AG04450 (cell line): ENCODE measurements around the gene PARP16. TPM values are rescaled to one million over a fixed set of nuclear protein-coding genes. Genes with fewer than 3 reads are reported as not detected.

Experiments
- CTCF ChIA-PET: fragments of 300-600, 350-600 bp; formaldehyde crosslinking; extraction: SDS; loops from one replicate; lab custom pipeline; 2022; ENCODE audit warnings: antibody characterized with exemption, inconsistent platforms; lab: Charles Lee
- POLR2A ChIA-PET: fragments of 350-600 bp; formaldehyde crosslinking; extraction: SDS; loops from one replicate; lab custom pipeline; 2021; ENCODE audit warnings: antibody characterized with exemption, inconsistent platforms; lab: Yijun Ruan, JAX
- DNase-seq: peaks from one replicate; pipeline ENCODE4 v3.0.0-alpha.2; 2011; ENCODE audit warnings: low read depth, low spot score
- H3K27ac ChIP-seq: one replicate; pipeline ENCODE4 v1.5.1; 2012; ENCODE audit warnings: low read depth, low read length, control low read depth
- H3K27me3 ChIP-seq: one replicate; pipeline ENCODE4 v1.6.0; 2012; ENCODE audit warnings: low read length; ENCODE audit not compliant: control insufficient read depth, insufficient read depth
- H3K4me3 ChIP-seq: 2 replicates; pipeline ENCODE4 v1.5.1; 2011; ENCODE audit warnings: mild to moderate bottlenecking, low read depth, low read length, control low read depth
- H3K9me3 ChIP-seq: 2 replicates; pipeline ENCODE4 v1.5.1; 2012; ENCODE audit warnings: low read length; ENCODE audit not compliant: control insufficient read depth, insufficient read depth
- CTCF ChIP-seq: IDR thresholded peaks from 2 replicates; pipeline ENCODE4 v1.5.1; 2011; ENCODE audit warnings: low read depth, low read length, control low read depth, inconsistent platforms
- polyA plus RNA-seq: library from polyadenylated mRNA; depleted of rRNA; stranded (reverse); fragments of >200 nt; gene quantifications from 2 replicates; pipeline ENCODE4 v1.2.3, GENCODE V29; 2011

Gene PARP16
- polyA plus RNA-seq, 1 experiment = 5.3 TPM

DNA sequence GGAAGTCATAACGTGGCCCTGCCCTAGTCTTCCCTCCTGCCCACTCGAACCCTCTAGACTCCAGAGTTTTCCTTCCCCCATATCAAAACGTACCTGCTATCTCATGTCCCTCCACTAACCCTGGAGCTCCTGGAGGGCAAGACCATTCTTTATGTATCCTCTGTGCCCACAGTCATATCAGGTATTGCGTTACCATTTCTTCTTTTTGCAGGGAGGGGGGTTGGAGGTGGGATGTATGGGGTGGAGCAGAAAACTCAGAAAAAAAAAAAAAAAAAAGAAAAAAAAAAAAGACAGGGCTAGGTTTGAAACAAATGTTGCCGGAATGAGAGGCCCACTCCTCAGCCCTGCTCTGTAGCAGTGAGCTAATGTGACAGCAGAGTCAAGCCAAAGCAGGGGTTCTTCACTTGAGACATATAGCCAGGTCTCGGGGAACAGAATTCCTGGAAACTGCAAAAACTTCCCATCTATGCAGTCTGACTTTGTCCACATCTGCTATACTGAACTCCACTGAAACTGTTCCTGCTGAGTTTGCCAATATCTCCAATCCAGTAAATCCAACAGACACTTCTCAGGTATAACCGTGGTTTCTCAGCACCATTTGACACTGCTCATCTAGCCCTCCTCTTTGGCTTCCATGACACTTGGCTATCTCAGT lies 31.1 kb downstream of the PARP16 start:
- ChIA-PET POLR2A (no interaction called here), CTCF (interaction anchor here (1.3 to 1.7 kb wide), 2 partner anchors 16 to 1243 kb away, joined by 3 to 8 read pairs; no protein-coding TSS in a partner anchor)
- Histone ChIP-seq H3K9me3 (no peaks in the 10 kb centered on the region), H3K27ac (no peak overlapping the region), H3K4me3 (no peak overlapping the region), H3K27me3 (no peaks in the 10 kb centered on the region)
- no peak for TF ChIP-seq CTCF
- no peak for DNase-seq

GRCh38 chr15:65254758-65255157 lies 31.9 kb downstream of the PARP16 start:
- POLR2A ChIA-PET = no interaction called here
- TF ChIP-seq CTCF = no peak
- CTCF ChIA-PET = interaction anchor here (1.3 kb wide), 1 partner anchor 1244 kb away, joined by 3 read pairs; no protein-coding TSS in a partner anchor
- no peak for DNase-seq
- no peaks in the 10 kb centered on the region for H3K9me3 ChIP-seq
- H3K27ac ChIP-seq = no peak overlapping the region
- H3K27me3 ChIP-seq = no peaks in the 10 kb centered on the region
- no peak overlapping the region for H3K4me3 ChIP-seq

DNA sequence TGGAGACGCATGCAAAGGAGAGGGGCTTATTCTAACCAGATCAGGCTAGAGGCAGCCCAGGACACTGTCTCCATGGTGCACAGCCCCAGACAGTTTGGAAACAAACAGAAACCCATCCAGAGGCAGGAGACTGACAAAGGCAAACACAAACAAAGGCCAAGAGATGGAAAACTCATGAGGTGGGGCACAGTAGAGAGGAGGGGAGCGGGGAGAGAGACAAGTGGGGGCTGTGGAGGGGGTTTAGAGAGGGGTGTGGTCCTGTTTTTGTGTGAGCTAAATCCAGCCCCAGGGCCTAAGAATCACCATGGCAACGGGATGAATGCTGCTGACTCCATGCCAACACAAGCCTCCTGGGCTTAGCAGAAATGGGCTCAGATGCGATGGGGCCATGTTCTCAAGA lies 32.3 kb downstream of the PARP16 start:
- Histone ChIP-seq H3K27ac (no peak overlapping the region), H3K4me3 (no peak overlapping the region), H3K9me3 (no peaks in the 10 kb centered on the region), H3K27me3 (no peaks in the 10 kb centered on the region)
- DNase-seq = no peak
- CTCF ChIA-PET = interaction anchor here (1.3 kb wide), 1 partner anchor 1245 kb away, joined by 3 read pairs; no protein-coding TSS in a partner anchor
- TF ChIP-seq CTCF = no peak
- POLR2A ChIA-PET = no interaction called here

DNA sequence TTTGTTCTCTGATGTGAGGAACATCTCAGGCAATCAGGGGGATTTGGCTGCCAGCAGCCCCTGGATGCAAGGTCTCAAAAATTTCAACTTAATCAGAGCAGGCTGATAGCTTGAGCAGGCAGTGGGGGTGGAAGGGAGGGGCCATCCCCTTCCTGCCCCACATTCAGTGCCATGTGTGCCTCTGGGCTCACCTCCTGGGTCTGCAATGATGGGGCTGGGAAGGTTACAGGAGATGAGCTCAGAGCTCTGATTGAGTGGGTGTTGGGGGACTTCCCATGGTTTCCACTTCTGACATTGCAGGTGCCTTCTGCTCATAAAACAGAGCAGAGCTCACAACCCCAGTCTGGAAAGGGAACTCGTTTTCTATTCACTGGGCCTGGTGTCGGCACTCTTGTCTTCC lies 37.0 kb downstream of the PARP16 start:
- Histone ChIP-seq H3K4me3 (no peak overlapping the region), H3K27me3 (no peaks in the 10 kb centered on the region), H3K9me3 (no peaks in the 10 kb centered on the region), H3K27ac (no peak overlapping the region)
- ChIA-PET CTCF (no interaction called here), POLR2A (no interaction called here)
- DNase-seq = no peak
- TF ChIP-seq CTCF = no peak

GRCh38 chr15:65248511-65249255 lies 38.0 kb downstream of the PARP16 start:
- no peak for DNase-seq
- ChIA-PET CTCF (no interaction called here), POLR2A (no interaction called here)
- Histone ChIP-seq H3K4me3 (no peak overlapping the region), H3K27ac (no peak overlapping the region), H3K27me3 (no peaks in the 10 kb centered on the region), H3K9me3 (no peaks in the 10 kb centered on the region)
- TF ChIP-seq CTCF = no peak
